Cardiac septum (tissue), 1 donor: ENCODE measurements around the gene CCDC24. TPM values are rescaled to one million over a fixed set of nuclear protein-coding genes. Genes with fewer than 3 reads are reported as not detected.

ENCODE experiments used
- DNase-seq: peaks from one replicate; pipeline ENCODE4 v3.0.0-alpha.2; 2020; ENCODE audit warnings: low spot score
- intact Hi-C: fragments of 100-400 bp; cut with DNase I; formaldehyde crosslinking; loops from one replicate; pipeline ENCODE4 v1.14.0; 2022
- long read RNA-seq: library from polyadenylated mRNA; unstranded; transcript quantifications from one replicate; pipeline ENCODE4 v2.0.0, GENCODE V29; 2021
- total RNA-seq: library from RNA; stranded (reverse); fragmentation: NEBNext Ultra II Directional; extraction: Animal tissue kit (Norgen Biotek cat#: 25700); gene quantifications from one replicate; pipeline ENCODE4 v1.2.1, GENCODE V29; 2021
- donor health status: DM: no; HTN: no; CAD: no.

The CCDC24 gene
- 1.9 TPM for total RNA-seq
- long read RNA-seq, partial matches to known transcripts = 1 of 5 reads
- long read RNA-seq, other reads (novel, unspliced or antisense) = 4 of 5 reads

GRCh38 chr1:43991476-43992231 lies at the start of gene CCDC24:
Gene CCDC24, plus strand, starts transcription at chr1:43991599. Its CDS starts 280 bp downstream, at chr1:43991879.
- intact Hi-C loops = no loop called here
- DNase-seq = peak; percentile 93

GRCh38 chr1:43942411-43942810 lies 49.0 kb upstream of the CCDC24 start:
- DNase-seq = no peak
- intact Hi-C loops = no loop called here

- no peak for DNase-seq
- intact Hi-C loops = loop anchor here (5.0 kb wide), 2 partner anchors 87 to 238 kb away; partner anchors contain the start of genes SLC6A9 and ST3GAL3
Observed at GRCh38 chr1:43944860-43945259, 46.5 kb upstream of the CCDC24 start.

- no peak for DNase-seq
- intact Hi-C loops = loop anchor here (1.0 to 5.0 kb wide), 3 partner anchors 29 to 238 kb away; partner anchors contain the start of genes ATP6V0B, SLC6A9 and ST3GAL3
Observed at GRCh38 chr1:43945674-43946235, 45.6 kb upstream of the CCDC24 start.

- peak; percentile 98 for DNase-seq
- intact Hi-C loops = loop anchor here (1.0 to 5.0 kb wide), 3 partner anchors 28 to 239 kb away; partner anchors contain the start of genes ATP6V0B, SLC6A9 and ST3GAL3
Observed at GRCh38 chr1:43946236-43947060, 45.0 kb upstream of the CCDC24 start, which contains the start of gene IPO13. Gene IPO13, plus strand, starts transcription at chr1:43946950. Its CDS starts 651 bp downstream, at chr1:43947601.

DNA sequence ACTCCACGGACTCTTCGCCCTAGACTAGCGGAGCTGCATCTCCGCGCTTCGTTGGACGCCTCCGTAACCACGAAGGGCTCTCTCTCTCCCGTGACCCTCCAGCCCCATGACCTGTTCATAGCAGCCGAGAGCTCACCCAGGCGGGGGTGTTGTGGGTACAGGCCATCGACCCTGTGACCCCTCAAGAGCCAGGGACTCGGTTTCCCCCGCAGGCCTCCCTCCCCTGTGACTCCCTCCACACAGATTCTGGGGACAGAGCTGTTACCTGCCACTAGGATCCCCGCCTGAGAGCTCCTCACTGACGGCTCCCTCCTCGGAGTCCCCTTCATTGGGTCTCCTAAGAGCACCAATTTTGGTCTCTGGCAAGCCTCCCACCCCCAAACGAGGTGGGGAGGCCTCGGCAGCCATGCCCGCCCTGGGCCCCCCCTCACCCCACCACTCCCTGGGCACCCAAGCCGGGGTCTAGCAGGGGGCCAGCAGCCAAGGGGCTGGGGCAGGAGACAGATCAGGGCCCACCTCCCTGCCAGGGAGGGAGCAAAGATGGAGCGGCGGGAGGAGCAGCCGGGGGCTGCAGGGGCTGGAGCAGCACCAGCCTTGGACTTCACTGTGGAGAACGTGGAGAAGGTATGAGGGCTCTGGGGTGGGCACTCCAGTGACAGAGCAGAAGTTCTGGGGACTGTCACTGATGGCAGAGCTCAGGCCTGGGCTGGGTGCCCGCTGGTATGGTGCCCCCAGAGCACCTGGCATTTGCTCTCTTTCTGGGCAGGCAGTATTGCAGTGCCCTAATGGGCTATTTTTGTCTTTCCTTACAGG lies 44.1 kb upstream of the CCDC24 start:
- intact Hi-C loops = loop anchor here (5.0 kb wide), 2 partner anchors 85 to 240 kb away; partner anchors contain the start of genes SLC6A9 and ST3GAL3
- no peak for DNase-seq

- no peak for DNase-seq
- intact Hi-C loops = loop anchor here (5.0 kb wide), 2 partner anchors 84 to 241 kb away; partner anchors contain the start of genes SLC6A9 and ST3GAL3
Observed at GRCh38 chr1:43947874-43948437, 43.4 kb upstream of the CCDC24 start.

DNA sequence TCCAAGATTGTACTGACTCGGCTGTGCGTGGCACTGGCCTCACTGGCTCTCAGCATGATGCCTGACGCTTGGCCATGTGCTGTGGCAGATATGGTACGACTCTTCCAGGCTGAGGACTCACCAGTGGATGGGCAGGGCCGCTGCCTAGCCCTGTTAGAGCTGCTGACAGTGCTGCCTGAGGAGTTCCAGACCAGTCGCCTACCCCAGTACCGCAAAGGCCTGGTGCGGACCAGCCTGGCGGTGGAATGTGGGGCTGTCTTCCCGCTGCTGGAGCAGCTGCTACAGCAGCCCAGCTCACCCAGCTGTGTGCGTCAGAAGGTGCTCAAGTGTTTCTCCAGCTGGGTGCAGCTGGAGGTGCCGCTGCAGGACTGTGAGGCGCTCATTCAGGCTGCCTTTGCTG lies 41.7 kb upstream of the CCDC24 start:
- no peak for DNase-seq
- intact Hi-C loops = loop anchor here (5.0 kb wide), 2 partner anchors 83 to 242 kb away; partner anchors contain the start of genes SLC6A9 and ST3GAL3

- DNase-seq = no peak
- intact Hi-C loops = no loop called here
Observed at GRCh38 chr1:43951021-43951985, 40.1 kb upstream of the CCDC24 start.

- intact Hi-C loops = no loop called here
- DNase-seq = no peak
Observed at GRCh38 chr1:43952731-43953346, 38.6 kb upstream of the CCDC24 start.

DNA sequence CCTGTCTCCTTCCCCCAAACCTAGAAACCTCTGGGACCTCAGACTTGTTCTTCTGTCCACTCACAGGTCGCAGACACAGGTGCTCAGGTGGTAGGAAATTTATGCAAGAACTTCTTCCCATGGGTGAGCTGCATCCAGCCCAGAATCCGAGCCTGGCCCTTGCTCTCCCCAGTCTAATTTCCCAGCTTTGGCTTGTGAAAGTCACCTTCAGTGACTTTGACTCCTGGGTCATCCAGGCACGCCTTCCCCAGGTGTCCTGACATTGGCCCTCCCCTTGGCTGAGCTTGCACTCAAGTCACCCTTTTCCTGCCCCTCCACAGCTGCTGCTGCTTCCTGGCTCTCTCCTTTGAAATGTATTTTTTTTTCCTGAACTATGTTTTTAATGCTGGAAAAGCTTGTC lies 38.0 kb upstream of the CCDC24 start:
- intact Hi-C loops = no loop called here

GRCh38 chr1:43954036-43954435 lies 37.4 kb upstream of the CCDC24 start:
- DNase-seq = no peak
- intact Hi-C loops = no loop called here

More for the DNA sequence above, 38.0 kb upstream of the CCDC24 start:
- no peak for DNase-seq

- DNase-seq = no peak
- intact Hi-C loops = no loop called here
Observed at GRCh38 chr1:43956234-43956633, 35.2 kb upstream of the CCDC24 start.

DNA sequence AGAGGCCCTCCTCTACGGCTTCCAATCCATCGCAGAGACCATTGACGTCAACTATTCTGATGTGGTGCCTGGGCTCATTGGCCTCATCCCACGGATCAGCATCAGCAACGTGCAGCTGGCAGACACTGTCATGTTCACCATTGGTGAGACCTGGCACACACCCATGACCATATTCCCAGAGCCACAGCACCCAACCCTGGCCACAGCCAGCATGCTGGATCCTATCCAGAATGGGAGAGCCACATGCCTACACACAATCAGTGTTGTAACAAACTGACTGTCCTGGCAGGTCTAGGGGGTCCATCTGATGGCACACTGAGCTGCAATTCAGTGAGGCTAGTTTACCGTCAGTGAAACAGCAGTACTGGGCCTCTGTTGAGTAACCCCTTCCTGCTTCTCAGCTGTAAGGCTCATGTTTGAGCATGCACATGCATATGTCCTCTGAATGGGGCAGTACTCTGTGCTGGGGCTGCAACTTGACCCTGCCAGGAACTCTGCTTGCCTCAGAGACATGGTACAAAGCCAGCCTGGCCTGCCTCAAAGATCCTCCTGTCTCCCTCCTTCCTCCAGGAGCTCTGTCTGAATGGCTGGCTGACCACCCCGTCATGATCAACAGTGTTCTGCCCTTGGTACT lies 33.9 kb upstream of the CCDC24 start:
- intact Hi-C loops = no loop called here
- no peak for DNase-seq

DNA sequence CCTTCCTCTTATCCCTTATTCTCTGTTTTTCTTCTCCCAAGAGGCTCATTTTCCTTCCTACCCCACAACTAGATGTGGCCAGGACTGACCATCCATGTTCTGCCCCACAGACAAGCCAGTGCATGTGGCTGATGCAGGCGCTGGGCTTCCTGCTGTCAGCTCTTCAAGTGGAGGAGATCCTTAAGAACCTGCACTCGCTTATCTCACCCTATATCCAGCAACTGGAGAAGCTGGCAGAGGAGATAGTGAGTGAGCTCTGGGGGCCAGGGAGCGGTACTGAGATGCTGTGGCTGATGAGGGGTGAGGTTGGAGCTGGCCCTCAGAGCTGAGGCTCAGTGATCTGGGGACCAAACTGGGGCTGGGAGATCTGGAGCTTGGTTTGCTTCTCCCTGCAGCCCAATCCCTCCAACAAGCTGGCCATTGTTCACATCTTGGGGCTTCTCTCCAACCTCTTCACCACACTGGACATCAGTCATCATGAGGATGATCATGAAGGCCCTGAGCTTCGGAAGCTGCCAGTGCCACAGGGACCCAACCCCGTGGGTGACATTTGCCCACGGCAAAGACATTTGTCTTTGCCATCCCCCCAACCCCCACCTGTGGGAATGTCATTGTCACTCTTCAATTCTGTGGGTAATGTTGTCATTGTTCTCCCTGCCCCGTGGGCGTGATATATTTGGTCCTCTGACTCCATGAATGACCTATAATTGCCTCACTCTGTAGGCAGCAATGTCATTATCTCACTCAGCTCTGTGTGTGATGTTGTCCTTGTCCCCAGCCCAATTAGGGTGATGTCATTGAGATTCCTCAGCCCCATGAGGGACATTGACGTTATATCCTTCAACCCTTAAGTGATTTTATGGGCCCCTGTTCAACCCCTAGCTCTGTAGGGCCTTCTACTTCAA lies 32.8 kb upstream of the CCDC24 start:
- DNase-seq = no peak
- intact Hi-C loops = no loop called here
